DOHH2 (cell line): Measurements from ENCODE around the gene MIPOL1.

ENCODE experiments used
- H3F3A ChIP-seq: fragments of 200-600 bp; sonication (generic), shearing (Covaris generic); 2 replicates; pipeline ENCODE4 v1.6.0; 2016; ENCODE audit warnings: antibody characterized with exemption, mild to moderate bottlenecking; ENCODE audit not compliant: control insufficient read depth, insufficient read depth
- H3K27ac ChIP-seq: fragments of 200-600 bp; sonication (generic); 2 replicates; pipeline ENCODE4 v1.5.1; 2014; ENCODE audit warnings: low read depth, mild to moderate bottlenecking, low read length, moderate library complexity
- H3K27me3 ChIP-seq: fragments of 200-600 bp; sonication (generic); 2 replicates; pipeline ENCODE4 v1.6.1; 2014; ENCODE audit warnings: mild to moderate bottlenecking, low read length, mixed read lengths; ENCODE audit not compliant: control insufficient read depth
- H3K36me3 ChIP-seq: fragments of 200-600 bp; sonication (generic); 2 replicates; pipeline ENCODE4 v1.6.1; 2014; ENCODE audit warnings: mild to moderate bottlenecking, low read length, moderate library complexity, mixed read lengths; ENCODE audit not compliant: control insufficient read depth
- H3K4me1 ChIP-seq: fragments of 200-600 bp; sonication (generic); 2 replicates; pipeline ENCODE4 v1.6.1; 2014; ENCODE audit warnings: mild to moderate bottlenecking, low read length, mixed read lengths; ENCODE audit not compliant: control insufficient read depth
- H3K4me2 ChIP-seq: fragments of 200-600 bp; sonication (generic); 2 replicates; pipeline ENCODE4 v1.6.0; 2014; ENCODE audit warnings: mild to moderate bottlenecking, low read length, moderate library complexity
- H3K4me3 ChIP-seq: fragments of 200-600 bp; sonication (generic); 2 replicates; pipeline ENCODE4 v1.5.1; 2014; ENCODE audit warnings: mild to moderate bottlenecking, low read length, mixed read lengths
- H3K79me2 ChIP-seq: fragments of 200-600 bp; sonication (generic); 2 replicates; pipeline ENCODE4 v1.6.1; 2014; ENCODE audit warnings: mild to moderate bottlenecking, low read length, mixed read lengths; ENCODE audit not compliant: control insufficient read depth
- H3K9me2 ChIP-seq: fragments of 200-600 bp; sonication (generic); replicated peaks from 2 replicates; pipeline ENCODE4 v1.6.1; 2014; ENCODE audit warnings: mild to moderate bottlenecking, low read length, mixed read lengths; ENCODE audit not compliant: control insufficient read depth
- H3K9me3 ChIP-seq: fragments of 200-600 bp; sonication (generic); 2 replicates; pipeline ENCODE4 v1.6.1; 2014; ENCODE audit warnings: antibody characterized with exemption, low read length, mixed read lengths; ENCODE audit not compliant: control insufficient read depth, insufficient read depth
- H4K20me1 ChIP-seq: fragments of 200-600 bp; sonication (generic); 2 replicates; pipeline ENCODE4 v1.6.0; 2014; ENCODE audit warnings: low read depth, mild to moderate bottlenecking, antibody characterized with exemption, low read length, moderate library complexity; ENCODE audit not compliant: control insufficient read depth, insufficient read depth
- EZH2phosphoT487 ChIP-seq: fragments of 200-600 bp; sonication (generic); IDR thresholded peaks from 2 replicates; pipeline ENCODE4 v1.6.1; 2017; ENCODE audit warnings: borderline replicate concordance, mild to moderate bottlenecking, antibody characterized with exemption, low read length, moderate library complexity, mixed read lengths
- TF ChIP-seq, protein P1 (sequence below): fragments of 200-600 bp; sonication (generic); IDR thresholded peaks from one replicate; pipeline ENCODE4 v1.5.1; 2014; ENCODE audit warnings: antibody characterized with exemption, mild to moderate bottlenecking, low read depth, low read length; ENCODE audit not compliant: poor library complexity, severe bottlenecking

Gene MIPOL1

DNA sequence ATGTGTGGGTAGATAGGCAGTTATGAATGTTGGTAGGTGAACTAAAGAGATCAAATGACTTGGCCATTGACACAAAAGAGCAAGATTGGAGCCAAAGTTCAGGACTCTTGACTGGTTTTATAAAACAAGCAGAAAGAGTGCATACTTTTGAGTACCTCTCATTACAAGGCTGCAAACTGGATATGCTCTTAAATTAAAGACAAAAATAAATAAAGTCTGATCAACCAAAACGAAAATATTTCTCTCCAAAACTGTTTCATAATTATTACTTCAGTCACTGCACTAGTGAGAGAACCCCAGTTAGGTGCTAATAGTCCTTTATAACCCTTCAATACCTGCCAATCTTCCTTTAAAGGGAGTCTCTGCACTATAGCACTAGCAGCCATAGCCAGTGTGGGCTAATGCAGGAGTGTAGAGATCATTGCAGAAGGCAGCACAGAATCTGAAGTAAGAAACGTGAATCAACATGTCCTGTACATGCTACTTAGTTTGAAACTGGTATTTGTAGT lies 250.2 kb downstream of the MIPOL1 start:
- TF ChIP-seq, protein P1, sequence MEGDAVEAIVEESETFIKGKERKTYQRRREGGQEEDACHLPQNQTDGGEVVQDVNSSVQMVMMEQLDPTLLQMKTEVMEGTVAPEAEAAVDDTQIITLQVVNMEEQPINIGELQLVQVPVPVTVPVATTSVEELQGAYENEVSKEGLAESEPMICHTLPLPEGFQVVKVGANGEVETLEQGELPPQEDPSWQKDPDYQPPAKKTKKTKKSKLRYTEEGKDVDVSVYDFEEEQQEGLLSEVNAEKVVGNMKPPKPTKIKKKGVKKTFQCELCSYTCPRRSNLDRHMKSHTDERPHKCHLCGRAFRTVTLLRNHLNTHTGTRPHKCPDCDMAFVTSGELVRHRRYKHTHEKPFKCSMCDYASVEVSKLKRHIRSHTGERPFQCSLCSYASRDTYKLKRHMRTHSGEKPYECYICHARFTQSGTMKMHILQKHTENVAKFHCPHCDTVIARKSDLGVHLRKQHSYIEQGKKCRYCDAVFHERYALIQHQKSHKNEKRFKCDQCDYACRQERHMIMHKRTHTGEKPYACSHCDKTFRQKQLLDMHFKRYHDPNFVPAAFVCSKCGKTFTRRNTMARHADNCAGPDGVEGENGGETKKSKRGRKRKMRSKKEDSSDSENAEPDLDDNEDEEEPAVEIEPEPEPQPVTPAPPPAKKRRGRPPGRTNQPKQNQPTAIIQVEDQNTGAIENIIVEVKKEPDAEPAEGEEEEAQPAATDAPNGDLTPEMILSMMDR, result no peak
- TF ChIP-seq EZH2phosphoT487, result no peak
- Histone ChIP-seq H3F3A (no peaks in the 10 kb centered on the region), H3K4me3 (no peak overlapping the region), H3K79me2 (no peaks in the 10 kb centered on the region), H3K9me3 (no peaks in the 10 kb centered on the region), H3K4me1 (no peaks in the 10 kb centered on the region), H3K36me3 (no peaks in the 10 kb centered on the region), H3K9me2 (no peaks in the 10 kb centered on the region), H4K20me1 (no peaks in the 10 kb centered on the region), H3K4me2 (no peak overlapping the region), H3K27ac (no peak overlapping the region), H3K27me3 (no peaks in the 10 kb centered on the region)

DNA sequence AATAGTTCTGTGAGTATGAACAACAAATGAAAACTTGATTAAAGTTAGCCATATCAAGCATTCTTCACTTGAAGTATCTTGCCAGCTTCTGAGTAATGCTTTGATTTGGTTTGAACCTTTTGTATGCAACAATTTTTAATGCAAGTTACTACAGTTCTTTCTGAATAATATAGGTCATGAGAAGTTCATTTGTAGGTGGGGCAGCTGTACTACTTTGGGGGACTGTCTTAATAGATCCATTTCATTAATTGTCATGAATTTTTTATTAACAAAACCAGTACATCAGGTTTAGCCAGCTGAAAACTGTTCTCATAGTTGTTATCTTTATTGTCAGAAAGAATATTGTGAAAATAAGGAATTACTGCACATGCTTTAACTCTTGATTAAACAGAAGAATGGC lies 254.6 kb downstream of the MIPOL1 start:
- TF ChIP-seq, protein P1, result no peak
- no peak for TF ChIP-seq EZH2phosphoT487
- Histone ChIP-seq H3K4me1 (no peaks in the 10 kb centered on the region), H3K36me3 (no peaks in the 10 kb centered on the region), H3K4me3 (no peak overlapping the region), H3K79me2 (no peaks in the 10 kb centered on the region), H3F3A (no peaks in the 10 kb centered on the region), H3K4me2 (no peak overlapping the region), H3K27ac (no peak overlapping the region), H3K9me3 (no peaks in the 10 kb centered on the region), H3K9me2 (no peaks in the 10 kb centered on the region), H3K27me3 (no peaks in the 10 kb centered on the region), H4K20me1 (no peaks in the 10 kb centered on the region)

DNA sequence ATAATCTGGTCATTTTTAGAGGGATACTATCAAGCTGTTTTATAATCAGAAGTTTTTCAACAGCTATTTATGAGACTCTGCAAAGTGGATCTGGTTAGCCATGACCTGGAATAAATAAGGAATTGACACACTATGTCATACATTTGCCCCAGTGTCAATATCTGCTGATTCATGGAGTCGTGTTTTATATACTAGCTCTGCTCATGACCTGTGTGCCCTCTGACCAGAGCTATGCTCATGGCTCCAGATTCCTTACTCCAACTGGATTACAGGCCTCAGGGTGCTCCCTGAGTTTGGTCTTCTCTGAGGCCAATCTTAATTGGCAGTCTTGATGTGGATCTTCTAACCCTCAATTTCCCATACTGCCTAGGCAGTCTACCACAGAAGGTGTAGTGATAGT lies 256.2 kb downstream of the MIPOL1 start:
- Histone ChIP-seq H3F3A (no peaks in the 10 kb centered on the region), H3K9me3 (no peaks in the 10 kb centered on the region), H4K20me1 (no peaks in the 10 kb centered on the region), H3K36me3 (no peaks in the 10 kb centered on the region), H3K27ac (no peak overlapping the region), H3K4me2 (no peak overlapping the region), H3K27me3 (no peaks in the 10 kb centered on the region), H3K4me3 (no peak overlapping the region), H3K4me1 (no peaks in the 10 kb centered on the region), H3K79me2 (no peaks in the 10 kb centered on the region), H3K9me2 (no peaks in the 10 kb centered on the region)
- TF ChIP-seq, protein P1, result no peak
- TF ChIP-seq EZH2phosphoT487, result no peak
